ENCODE data around the gene CARD8. TPM values are rescaled to one million over a fixed set of nuclear protein-coding genes. Genes with fewer than 3 reads are reported as not detected.

Gene CARD8
- total RNA-seq, 1 donor from 2014 or later = 41.0 TPM

DNA sequence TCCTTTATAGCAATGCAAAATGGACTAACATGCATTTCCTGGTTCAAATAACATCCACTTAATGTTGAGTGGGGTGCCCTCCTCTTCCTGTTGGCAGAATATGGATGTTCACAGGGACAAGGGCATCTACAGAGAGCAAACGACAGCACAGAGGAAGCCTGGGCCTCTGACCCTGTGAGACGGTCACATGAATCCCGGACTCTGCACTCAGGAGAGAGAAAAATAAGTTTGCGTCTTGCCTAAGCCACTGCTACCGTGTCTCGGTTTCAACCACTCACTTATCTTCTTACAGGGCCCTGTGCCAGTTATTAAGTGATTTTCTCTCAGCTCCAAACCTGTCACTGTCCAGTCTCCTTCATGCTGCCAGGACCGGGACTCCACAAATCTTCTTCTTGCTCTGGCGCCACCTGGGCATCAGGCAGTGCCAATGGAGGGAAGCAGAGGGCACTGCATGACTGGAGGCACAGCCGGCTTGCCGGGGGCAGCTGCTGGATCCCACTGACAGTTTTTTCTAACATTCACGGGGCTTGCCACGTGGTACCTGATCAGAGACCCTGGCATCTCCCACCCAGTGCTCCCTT is 97.4 kb downstream of the CARD8 start:
- Histone ChIP-seq H3K27me3 (no peaks in the 10 kb centered on the region), H3K4me3 (no peak overlapping the region), H3K36me3 (peaks cover 3 to 17% of the 10 kb centered on the region in 2 donors), H3K9me3 (no peaks in the 10 kb centered on the region), H3K4me1 (no peaks in the 10 kb centered on the region), H3K27ac (no peak overlapping the region)
- no peak for DNase-seq (ENCODE audit: low spot score in 2 of 2)
- TF ChIP-seq, protein P1, sequence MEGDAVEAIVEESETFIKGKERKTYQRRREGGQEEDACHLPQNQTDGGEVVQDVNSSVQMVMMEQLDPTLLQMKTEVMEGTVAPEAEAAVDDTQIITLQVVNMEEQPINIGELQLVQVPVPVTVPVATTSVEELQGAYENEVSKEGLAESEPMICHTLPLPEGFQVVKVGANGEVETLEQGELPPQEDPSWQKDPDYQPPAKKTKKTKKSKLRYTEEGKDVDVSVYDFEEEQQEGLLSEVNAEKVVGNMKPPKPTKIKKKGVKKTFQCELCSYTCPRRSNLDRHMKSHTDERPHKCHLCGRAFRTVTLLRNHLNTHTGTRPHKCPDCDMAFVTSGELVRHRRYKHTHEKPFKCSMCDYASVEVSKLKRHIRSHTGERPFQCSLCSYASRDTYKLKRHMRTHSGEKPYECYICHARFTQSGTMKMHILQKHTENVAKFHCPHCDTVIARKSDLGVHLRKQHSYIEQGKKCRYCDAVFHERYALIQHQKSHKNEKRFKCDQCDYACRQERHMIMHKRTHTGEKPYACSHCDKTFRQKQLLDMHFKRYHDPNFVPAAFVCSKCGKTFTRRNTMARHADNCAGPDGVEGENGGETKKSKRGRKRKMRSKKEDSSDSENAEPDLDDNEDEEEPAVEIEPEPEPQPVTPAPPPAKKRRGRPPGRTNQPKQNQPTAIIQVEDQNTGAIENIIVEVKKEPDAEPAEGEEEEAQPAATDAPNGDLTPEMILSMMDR (IDR thresholded peaks at IDR 0.05) = no peak
- intact Hi-C loops (cut with DNase I) = no loop called here

Other genes starting within 250 kb of the CARD8 start
- not detected for gene CABP5, start 211.8 kb downstream of the CARD8 start, total RNA-seq
- 110 TPM for gene PLA2G4C, start 145.1 kb downstream of the CARD8 start, total RNA-seq
- 0.64 TPM for gene LIG1, start 85.6 kb downstream of the CARD8 start, total RNA-seq
- gene ZSWIM9, start 85.2 kb downstream of the CARD8 start, total RNA-seq = 16.0 TPM
- not detected for gene ZNF114, start 14.2 kb upstream of the CARD8 start, total RNA-seq
- 18.2 TPM for gene EMP3, start 69.6 kb upstream of the CARD8 start, total RNA-seq
- 25.3 TPM for gene TMEM143, start 108.0 kb upstream of the CARD8 start, total RNA-seq
- not detected for gene SYNGR4, start 108.5 kb upstream of the CARD8 start, total RNA-seq
- gene KDELR1, start 135.6 kb upstream of the CARD8 start, total RNA-seq = 183 TPM
- gene GRIN2D, start 137.8 kb upstream of the CARD8 start, total RNA-seq = 0.64 TPM
- 16.0 TPM for gene GRWD1, start 190.1 kb upstream of the CARD8 start, total RNA-seq
- gene KCNJ14, start 199.7 kb upstream of the CARD8 start, total RNA-seq = 6.1 TPM
- gene CYTH2, start 213.5 kb upstream of the CARD8 start, total RNA-seq = 83.5 TPM

Measured in ascending aorta (tissue), 2 donors.